Epidermal melanocyte (primary cell): Measurements from ENCODE around the gene H3-3A.

Experiments
- DNase-seq: peaks from one replicate; pipeline ENCODE4 v3.0.0; 2011; ENCODE audit warnings: low spot score; ENCODE audit not compliant: insufficient read length

H3-3A gene

DNA sequence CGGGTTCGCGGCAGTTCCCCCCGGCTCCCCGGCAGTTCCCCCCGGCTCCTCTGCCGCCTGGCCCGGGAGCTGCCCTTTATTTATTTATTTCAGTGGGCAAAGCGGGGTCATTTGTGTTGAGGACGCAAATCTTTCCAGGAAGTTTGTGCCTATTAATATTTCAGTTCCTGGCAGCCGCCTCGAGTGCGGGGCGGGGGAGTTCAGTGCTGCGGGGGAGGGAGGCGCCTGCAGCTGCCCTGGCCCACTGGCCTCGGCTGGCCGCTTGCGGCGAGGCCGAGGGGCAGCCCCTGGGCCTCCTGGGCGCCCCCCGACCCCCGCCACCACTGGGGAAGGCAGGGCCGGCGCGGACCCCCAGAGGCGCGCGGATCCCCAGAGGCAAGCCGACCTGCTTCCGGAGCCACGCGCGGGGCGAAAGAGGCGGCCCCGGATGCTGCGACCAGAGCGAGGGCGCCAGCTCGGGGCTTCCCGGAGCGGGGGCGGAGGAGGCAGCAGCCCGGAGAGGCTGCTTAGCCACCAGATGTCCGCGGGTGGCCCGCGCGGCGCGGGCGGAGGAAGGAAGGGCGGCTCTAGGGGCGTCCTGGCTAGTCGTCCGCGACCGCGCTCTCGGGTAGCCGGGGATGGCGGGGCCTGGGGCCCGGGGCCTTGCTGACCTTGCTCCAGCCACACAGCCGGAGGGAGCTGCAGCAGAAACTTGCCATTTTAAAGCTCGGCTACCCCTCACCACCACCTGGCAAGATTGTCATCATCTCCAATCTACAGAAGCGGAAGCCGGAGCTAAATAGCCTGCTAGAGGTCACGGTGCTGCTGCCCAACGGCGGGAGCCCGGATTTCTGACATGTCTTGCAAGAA lies 48.0 kb downstream of the H3-3A start:
- DNase-seq: peak; percentile 85

DNA sequence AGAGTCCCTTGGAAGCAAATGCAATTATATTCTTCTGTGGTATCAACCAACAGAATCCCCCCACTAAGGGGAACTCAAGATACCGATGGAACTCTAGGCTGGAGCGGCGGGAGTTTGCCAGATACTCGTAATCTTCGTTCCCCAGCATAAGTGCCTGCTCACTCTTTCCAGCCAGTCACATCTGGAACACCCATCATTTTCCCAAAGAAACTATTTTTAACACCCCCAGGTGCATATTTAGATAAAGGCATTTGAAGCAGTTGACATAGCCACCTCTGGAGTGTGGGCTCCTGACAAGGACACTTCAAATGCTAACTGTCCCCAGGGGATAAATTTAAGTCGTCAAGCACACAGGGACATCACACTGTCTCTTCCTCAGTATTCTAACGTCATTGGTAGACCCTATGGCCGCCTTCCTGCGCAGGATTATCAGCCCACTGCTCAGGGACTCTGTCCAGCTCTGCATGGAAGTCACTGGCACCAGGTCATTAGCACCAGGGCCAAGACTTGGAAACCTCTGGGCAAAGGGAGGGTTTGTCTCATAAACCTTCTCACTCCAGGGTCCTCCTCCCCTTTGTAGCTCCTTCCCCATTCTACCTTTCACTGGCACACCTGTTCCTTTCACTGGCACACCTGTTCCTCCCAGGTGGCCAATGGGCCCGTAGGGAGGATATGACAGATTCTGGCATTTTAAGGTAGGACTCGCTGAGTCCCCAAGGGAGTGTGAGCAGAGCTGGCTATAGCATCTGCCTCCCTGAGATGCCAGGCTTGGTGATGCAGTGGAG lies 48.8 kb downstream of the H3-3A start:
- no peak for DNase-seq

DNA sequence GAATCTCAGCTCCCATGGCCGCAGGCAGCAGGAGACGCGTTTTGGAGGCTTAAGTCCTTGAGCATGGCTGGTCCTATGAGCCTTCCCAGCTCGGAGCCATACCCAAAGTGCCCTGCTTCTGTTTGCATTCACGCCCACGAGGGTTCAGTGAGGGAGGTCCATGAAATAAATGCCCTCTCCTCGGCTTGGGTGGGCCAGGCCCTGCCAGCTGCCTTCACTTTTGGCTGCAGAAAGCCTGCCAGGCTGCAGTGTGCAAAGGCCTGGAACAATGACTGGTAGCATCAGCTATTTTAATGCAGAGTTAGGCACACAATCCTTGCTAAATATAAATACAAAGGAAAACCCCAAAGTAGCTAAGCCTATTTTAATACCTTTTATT lies 49.4 kb downstream of the H3-3A start:
- no peak for DNase-seq

DNA sequence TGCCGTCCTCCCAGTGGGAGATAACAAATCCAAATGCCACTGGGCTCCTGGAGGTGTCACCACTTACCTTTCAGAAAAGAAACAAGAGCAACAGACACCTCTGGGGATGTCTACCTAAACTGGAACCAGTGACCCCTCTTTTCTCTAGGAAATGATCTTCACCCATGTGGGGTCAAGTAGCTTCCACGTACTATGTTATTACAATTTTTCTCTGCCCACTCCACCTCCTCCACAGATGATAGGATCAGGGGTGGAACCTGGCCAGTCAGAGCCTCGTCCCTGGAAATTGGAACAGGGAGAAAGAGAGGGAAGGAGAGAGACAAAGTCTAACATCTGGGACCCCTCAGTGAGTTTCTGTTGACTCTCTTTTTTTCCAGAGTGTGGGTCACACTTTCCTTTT lies 50.1 kb downstream of the H3-3A start:
- DNase-seq: no peak

DNA sequence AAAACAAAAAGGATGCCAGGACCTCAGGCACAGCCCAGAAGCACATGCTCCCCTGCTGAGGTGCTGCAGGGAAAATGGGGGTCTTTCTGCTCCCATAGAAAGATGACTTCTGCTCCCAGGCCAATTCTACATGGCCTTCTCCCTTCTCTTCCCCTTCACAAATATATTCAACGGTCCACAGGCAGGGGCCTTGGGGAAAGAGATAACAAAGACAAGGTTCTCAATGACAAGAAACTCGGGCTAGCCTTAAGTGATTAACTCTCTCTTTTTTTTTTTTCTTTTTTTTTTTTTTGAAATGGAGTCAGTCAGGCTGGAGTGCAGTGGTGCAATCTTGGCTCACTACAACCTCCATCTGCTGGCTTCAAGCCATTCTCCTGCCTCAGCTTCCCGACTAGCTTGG lies 54.2 kb downstream of the H3-3A start:
- no peak for DNase-seq

DNA sequence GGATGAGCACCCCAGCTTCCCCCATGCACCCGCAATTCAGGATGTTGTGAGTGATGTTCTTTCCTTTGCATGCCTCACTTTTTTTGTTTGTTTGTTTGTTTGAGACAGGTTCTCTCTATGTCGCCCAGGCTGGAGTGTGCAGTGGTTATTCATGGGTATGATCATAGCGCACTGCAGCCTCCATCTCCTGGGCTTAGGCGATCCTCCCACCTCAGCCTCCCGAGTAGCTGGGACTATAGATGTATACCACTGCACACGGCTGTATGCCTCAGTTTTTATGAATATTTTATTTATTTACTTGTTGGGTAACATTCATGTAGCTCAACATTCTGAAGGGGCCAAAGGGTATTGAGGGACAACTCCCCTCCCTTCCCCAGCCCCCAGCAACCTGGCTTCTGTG lies 54.8 kb downstream of the H3-3A start:
- DNase-seq: no peak

DNA sequence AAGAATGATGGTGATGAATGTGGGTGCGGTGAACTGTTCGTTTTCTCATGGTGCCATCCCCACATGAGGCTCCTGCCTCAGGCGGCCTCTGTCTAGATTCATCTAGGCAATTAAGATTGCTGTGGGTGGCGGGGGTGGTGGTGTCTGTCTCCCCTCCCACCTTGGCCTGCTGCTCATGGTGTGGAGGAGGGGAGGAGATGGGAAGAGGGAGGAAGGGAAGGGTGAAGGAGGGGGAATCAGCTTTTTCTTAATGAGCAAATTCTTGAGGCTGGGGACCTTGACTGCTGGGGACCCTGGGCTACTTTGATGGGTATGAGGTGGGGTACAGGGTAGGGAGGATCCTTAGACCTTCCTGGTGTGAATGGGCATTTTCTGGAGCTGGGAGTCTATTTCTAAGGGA lies 55.8 kb downstream of the H3-3A start:
- no peak for DNase-seq

DNA sequence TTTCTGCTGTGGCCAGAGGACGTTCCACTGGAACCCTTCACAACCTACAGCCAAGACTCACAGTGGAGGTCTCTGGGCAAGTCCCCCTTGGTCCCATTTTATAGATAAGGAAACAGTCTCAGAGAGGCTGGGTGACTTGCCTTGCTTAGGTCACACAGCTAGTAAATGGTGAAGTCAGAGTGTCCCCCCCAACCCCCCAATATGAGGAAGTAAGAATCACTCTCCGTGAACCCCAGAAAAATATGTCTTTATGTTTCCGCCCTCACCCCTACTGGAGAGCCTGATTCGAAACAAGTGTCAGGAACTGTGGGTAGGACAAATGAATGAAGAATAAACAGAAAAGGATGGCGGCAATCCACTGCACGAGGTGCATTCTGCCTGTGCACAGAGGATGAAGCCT lies 56.7 kb downstream of the H3-3A start:
- DNase-seq: no peak

DNA sequence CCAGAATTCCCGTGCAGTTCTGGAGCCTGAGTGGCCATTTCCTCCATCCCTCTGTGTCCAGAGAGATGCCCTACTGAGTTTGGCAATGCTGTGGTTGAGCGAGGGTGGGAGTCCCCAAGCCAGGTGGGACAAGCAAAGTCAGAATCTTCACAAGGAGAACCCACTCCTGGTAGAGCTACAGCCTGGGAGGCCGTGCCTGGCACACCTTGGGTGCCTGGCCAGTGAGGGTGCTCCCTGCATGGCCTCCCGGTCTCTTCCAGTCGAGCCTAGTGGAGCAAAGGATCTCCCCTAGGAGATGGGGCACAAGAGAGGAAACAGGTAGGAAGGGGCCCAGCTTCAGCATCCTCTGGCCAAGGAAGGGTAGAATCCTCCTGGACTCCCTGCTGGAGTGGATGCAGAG lies 57.9 kb downstream of the H3-3A start:
- DNase-seq: no peak

DNA sequence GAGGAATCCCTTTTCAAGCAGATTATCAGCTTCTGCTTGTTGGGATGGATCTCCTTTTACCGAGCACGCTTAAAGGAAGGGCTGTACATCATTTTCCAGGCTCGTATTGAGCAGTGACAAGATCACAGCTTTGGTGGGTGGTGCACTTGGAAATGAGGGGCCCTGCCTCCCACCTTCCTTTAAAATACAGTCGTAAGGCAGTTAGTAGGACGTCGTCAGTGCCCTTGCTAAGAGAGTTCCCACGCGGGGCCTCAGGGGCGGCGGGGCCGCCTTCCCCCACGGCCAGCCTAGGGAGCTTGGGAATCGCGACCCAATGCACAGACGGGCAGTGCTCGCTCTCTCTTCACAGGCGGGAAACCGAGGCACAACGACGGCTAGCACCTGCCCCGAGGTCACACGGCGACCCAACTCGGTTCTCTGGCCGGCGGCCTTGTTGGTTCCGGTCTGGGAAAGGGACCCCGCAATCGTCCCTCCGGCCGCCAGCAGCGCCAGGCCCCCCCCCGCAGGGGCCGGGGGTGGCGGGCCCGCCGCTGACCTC lies 58.6 kb downstream of the H3-3A start:
- no peak for DNase-seq
